Nephron progenitor cell (in vitro differentiated cells): ENCODE results near the gene FAM43A.
A peak's percentile ranks its signal among the peaks of the same experiment; 100 is the strongest.

Source experiments
- DNase-seq: peaks from one replicate; pipeline ENCODE4 v3.0.0; 2021
- H3K27ac Mint-ChIP-seq: 2 replicates; pipeline ENCODE4 v1.8.0; 2021; ENCODE audit warnings: mild to moderate bottlenecking, moderate library complexity, mixed read lengths
- H3K27me3 Mint-ChIP-seq: 2 replicates; pipeline ENCODE4 v1.8.0; 2021; ENCODE audit warnings: mild to moderate bottlenecking, low read depth, mixed read lengths; ENCODE audit not compliant: poor library complexity
- H3K36me3 Mint-ChIP-seq: 2 replicates; pipeline ENCODE4 v1.8.0; 2021; ENCODE audit warnings: low read depth, mixed read lengths
- H3K4me1 Mint-ChIP-seq: 2 replicates; pipeline ENCODE4 v1.8.0; 2021; ENCODE audit warnings: mixed read lengths
- H3K4me3 Mint-ChIP-seq: 2 replicates; pipeline ENCODE4 v1.8.0; 2021; ENCODE audit warnings: mild to moderate bottlenecking, moderate library complexity, mixed read lengths
- H3K9me3 Mint-ChIP-seq: 2 replicates; pipeline ENCODE4 v1.8.0; 2021; ENCODE audit warnings: mild to moderate bottlenecking, moderate library complexity, mixed read lengths
- CTCF ChIP-seq: fragments of 200-600 bp; sonication (generic); IDR thresholded peaks from 2 replicates; pipeline ENCODE4 v1.5.0; 2021; ENCODE audit warnings: antibody characterized with exemption

The FAM43A gene

GRCh38 chr3:194685718-194686413 lies at the start of gene FAM43A:
TSS of gene FAM43A (plus strand) at chr3:194685883. CDS start at chr3:194686827, 944 bp downstream.
- peaks cover 50% of the 10 kb centered on the region for H3K27me3 Mint-ChIP-seq
- H3K27ac Mint-ChIP-seq = no peak within 1 kb of the TSS
- no peaks in the 10 kb centered on the region for H3K9me3 Mint-ChIP-seq
- peak within 1 kb of the TSS; percentile 97 for H3K4me3 Mint-ChIP-seq
- peaks cover 69% of the 10 kb centered on the region for H3K4me1 Mint-ChIP-seq
- peak; percentile 87 for DNase-seq
- H3K36me3 Mint-ChIP-seq = no peaks in the 10 kb centered on the region
- no peak for TF ChIP-seq CTCF

- no peak for DNase-seq
- Mint-ChIP-seq H3K4me3 (no peak overlapping the region), H3K36me3 (peaks cover 33% of the 10 kb centered on the region), H3K27me3 (no peaks in the 10 kb centered on the region), H3K9me3 (peaks cover 2% of the 10 kb centered on the region), H3K27ac (no peak overlapping the region), H3K4me1 (peaks cover 4% of the 10 kb centered on the region)
- no peak for TF ChIP-seq CTCF
Observed at GRCh38 chr3:194637066-194637465, 48.6 kb upstream of the FAM43A start.

GRCh38 chr3:194637541-194638400 lies 47.9 kb upstream of the FAM43A start:
- no peaks in the 10 kb centered on the region for H3K9me3 Mint-ChIP-seq
- no peak overlapping the region for H3K4me3 Mint-ChIP-seq
- no peak for TF ChIP-seq CTCF
- H3K36me3 Mint-ChIP-seq = peaks cover 37% of the 10 kb centered on the region
- H3K27me3 Mint-ChIP-seq = no peaks in the 10 kb centered on the region
- peak overlapping the region; percentile 89 for H3K27ac Mint-ChIP-seq
- H3K4me1 Mint-ChIP-seq = peaks cover 4% of the 10 kb centered on the region
- DNase-seq = no peak

- Mint-ChIP-seq H3K27ac (peak overlapping the region; percentile 96), H3K4me3 (no peak overlapping the region), H3K27me3 (no peaks in the 10 kb centered on the region), H3K9me3 (peaks cover 3% of the 10 kb centered on the region), H3K4me1 (peaks cover 4% of the 10 kb centered on the region), H3K36me3 (peaks cover 50% of the 10 kb centered on the region)
- no peak for TF ChIP-seq CTCF
- DNase-seq = no peak
Observed at GRCh38 chr3:194638991-194639605, 46.6 kb upstream of the FAM43A start.

GRCh38 chr3:194640829-194641228 lies 44.9 kb upstream of the FAM43A start:
- H3K27me3 Mint-ChIP-seq = no peaks in the 10 kb centered on the region
- DNase-seq = peak; percentile 37
- peaks cover 3% of the 10 kb centered on the region for H3K9me3 Mint-ChIP-seq
- H3K4me3 Mint-ChIP-seq = no peak overlapping the region
- no peak overlapping the region for H3K27ac Mint-ChIP-seq
- H3K4me1 Mint-ChIP-seq = no peaks in the 10 kb centered on the region
- peaks cover 61% of the 10 kb centered on the region for H3K36me3 Mint-ChIP-seq
- TF ChIP-seq CTCF = peak; percentile 37
